Measurements from ENCODE around the gene SH3GLB2.
"Not testable (repeated sequence)": the region's sequence is repeated elsewhere in the genome, so short reads cannot be mapped to it uniquely, and the experiment has no call there.

Gene SH3GLB2

DNA sequence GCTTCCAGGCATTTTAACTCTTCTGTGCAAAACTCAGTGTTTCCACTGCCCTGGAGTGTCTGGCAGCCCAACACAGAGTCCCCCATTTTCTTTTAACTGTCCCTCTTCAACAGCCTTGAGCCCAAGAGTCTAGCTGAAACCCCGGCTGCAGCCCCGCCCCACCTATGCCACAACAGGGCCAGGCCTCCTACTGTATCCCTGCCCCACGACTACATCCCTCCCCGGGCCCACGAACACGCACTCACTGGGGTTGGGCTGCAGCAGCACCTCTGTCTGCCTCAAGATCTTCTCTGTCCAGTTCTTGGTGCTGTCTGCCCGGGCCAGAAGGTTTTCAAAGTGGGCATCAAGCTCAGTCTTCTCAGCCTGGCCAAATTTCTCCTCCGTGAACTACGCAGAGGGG lies 6.1 kb downstream of the SH3GLB2 start:
- no peak for DNase-seq (ENCODE audit: low read depth in 2 of 2, low spot score in 1 of 2)

- DNase-seq (ENCODE audit: low read depth in 2 of 2, low spot score in 1 of 2) = no peak
Observed at GRCh38 chr9:129021091-129021490, 7.0 kb downstream of the SH3GLB2 start.

- no peak for DNase-seq (ENCODE audit: low read depth in 2 of 2, low spot score in 1 of 2)
Observed at GRCh38 chr9:129014608-129015007, 13.5 kb downstream of the SH3GLB2 start.

- no peak for DNase-seq (ENCODE audit: low read depth in 2 of 2, low spot score in 1 of 2)
Observed at GRCh38 chr9:129014124-129014523, 14.0 kb downstream of the SH3GLB2 start.

DNA sequence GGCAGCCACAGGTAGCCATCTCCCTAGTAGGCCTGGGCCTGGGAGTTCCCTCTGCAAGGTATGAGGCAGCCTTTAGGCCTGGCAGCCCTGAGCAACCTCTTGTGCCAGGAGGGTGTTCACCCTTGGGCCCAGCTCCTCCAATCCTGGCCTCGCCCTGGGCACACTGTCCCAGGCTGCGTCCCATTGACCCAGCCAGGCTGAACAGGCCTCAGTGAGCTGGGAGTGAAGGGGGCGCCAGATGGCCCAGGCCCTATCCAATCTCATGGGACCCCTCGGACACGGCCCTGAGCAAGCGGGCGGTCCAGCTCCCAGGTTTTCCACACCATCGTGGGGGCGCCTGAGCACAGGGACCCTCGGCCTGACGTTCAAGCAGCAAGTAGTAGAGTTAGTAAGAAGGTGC lies 14.5 kb downstream of the SH3GLB2 start:
- DNase-seq (ENCODE audit: low read depth in 2 of 2, low spot score in 1 of 2) = no peak

- no peak for DNase-seq (ENCODE audit: low read depth in 2 of 2, low spot score in 1 of 2)
Observed at GRCh38 chr9:129012893-129013448, 15.2 kb downstream of the SH3GLB2 start.

- no peak for DNase-seq (ENCODE audit: low read depth in 2 of 2, low spot score in 1 of 2)
Observed at GRCh38 chr9:129012343-129012742, 15.8 kb downstream of the SH3GLB2 start.

DNA sequence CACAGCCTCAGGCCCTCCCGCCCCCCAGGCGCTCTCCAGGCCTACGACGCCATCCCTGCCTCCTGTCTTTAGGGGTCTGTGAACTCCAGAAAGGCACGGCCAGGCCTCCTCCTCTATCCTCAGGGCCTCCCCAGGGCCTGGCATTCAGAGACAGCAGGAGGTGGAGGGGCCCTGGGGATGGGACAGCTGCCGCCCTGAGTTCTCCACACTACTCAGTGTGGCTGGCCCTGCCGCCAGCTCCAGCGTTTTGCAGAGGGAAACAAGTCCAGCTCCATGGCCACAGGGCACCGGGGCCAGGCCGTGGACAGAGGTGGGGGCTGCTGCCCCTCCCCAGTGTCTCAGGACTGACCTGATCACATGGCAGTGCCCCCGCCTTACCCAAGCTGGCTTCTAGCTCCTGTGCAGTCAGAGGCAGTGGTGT lies 16.4 kb downstream of the SH3GLB2 start:
- no peak for DNase-seq (ENCODE audit: low read depth in 2 of 2, low spot score in 1 of 2)

DNA sequence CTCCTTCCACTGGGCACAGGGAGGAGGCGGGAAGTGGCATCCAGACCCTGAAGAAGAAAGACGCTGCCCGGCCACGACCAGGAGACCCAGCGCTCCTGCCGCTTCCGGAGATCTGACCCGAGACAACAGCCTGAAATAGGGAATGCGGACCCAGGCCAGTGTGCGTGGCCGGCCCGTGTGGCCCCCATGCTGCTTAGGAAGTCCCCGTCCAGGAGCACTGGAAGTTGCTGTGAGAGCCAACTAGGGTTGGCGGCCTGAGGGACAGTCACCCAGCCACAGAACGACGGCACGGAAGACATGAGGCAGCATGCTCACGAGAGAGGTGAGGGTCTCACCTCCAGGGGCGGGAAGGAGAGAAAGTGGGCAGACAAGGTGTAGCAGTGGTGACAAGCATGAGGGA lies 17.0 kb downstream of the SH3GLB2 start:
- DNase-seq (ENCODE audit: low read depth in 2 of 2, low spot score in 1 of 2) = no peak

GRCh38 chr9:129010267-129010975 lies 17.7 kb downstream of the SH3GLB2 start:
- no peak for DNase-seq (ENCODE audit: low read depth in 2 of 2, low spot score in 1 of 2)

DNA sequence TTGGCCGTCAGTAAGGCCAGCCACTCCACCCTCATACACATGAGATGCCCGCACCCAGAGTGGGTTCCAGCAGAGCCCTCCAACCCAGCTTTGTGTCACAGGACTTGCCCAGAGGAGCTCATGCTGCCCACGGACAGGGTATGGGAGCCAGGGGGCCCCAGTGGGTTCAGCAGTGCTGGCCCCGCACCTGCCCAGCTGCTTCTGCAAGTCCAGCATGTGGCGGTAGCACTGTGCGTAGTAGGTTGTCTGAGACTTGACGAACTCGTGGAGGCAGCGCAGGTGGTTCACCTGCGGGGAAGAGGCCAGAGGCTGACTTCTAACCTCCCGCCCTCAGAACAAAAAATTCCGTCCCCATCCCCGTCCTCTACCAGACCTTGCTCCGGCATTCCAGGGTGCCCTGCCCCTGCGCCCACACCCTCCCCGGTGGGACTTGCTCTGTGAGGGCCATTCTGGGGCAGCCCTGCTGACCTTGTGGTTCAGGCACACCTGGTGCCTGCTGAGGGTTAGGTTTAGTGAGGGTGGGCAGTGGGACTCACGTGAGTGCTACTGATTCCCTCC lies 18.5 kb downstream of the SH3GLB2 start:
- DNase-seq (ENCODE audit: low read depth in 2 of 2, low spot score in 1 of 2) = no peak

- DNase-seq (ENCODE audit: low read depth in 2 of 2, low spot score in 1 of 2) = no peak
Observed at GRCh38 chr9:129008986-129009583, 19.0 kb downstream of the SH3GLB2 start.

- DNase-seq (ENCODE audit: low read depth in 2 of 2, low spot score in 1 of 2) = no peak
Observed at GRCh38 chr9:129008469-129008965, 19.6 kb downstream of the SH3GLB2 start.

GRCh38 chr9:129007766-129008468 lies 20.2 kb downstream of the SH3GLB2 start:
- DNase-seq (ENCODE audit: low read depth in 2 of 2, low spot score in 1 of 2) = no peak

GRCh38 chr9:129007035-129007765 lies 20.9 kb downstream of the SH3GLB2 start:
- no peak for DNase-seq (ENCODE audit: low read depth in 2 of 2, low spot score in 1 of 2)

DNA sequence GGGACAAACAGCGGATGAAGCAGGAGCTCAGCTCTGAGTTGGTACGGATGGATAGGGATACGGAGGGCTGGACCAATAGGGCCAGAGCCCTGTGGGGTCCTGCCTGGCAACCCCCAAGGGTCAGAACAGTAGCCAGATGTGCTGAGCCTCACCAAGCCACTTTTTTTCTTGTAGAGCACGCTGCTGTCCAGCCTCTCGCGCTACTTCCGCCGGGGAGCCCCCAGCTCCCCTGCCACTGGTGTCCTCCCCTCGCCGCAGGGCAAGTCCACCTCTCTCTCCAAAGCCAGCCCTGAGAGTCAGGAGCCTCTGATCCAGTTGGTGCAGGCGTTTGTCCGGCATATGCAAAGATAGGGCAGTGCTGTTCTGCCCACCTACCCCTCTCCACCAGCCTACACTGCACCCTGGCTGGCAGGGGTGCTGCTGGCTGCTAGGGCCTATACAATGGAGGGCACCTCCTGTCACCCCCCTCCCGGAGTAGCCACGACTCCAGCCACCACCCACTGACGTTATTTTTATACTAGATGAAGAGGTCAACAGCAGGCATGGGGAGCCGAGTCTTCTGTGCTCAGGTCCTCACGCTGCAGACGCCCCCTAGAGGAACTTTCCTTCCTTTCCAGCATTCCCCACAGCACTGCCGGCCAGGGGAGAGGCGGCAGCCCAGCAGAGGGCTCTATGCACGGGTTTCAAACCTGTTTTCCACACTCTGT lies 21.6 kb downstream of the SH3GLB2 start:
- no peak for DNase-seq (ENCODE audit: low read depth in 2 of 2, low spot score in 1 of 2)

DNA sequence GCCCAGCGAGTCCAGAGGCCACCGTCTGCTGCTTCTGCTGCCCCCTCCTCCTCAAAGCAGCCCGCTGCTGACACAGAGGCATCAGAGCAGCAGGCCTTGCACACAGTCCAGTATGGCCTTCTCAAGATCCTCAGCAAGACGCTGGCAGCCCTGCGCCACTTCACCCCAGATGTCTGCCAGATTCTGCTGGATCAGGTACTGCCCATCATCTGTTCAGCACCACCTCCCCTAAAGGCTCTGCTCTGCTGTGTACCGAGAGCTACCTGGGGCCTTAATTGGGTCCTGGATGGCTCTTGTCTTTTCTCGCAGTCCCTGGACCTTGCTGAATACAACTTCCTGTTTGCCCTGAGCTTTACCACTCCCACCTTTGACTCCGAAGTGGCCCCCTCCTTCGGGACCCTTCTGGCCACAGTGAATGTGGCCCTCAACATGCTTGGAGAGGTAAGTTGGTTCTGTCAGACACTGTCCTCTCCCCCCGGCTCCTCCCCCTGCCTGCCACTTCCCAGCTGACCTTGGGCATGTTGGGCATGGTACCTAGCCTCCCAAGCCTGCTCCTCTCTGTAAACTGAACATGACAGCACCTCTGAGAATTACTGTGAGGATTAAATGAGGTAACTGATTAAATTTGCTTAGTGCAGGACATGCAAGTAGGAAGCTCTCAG lies 22.7 kb downstream of the SH3GLB2 start:
- no peak for DNase-seq (ENCODE audit: low read depth in 2 of 2, low spot score in 1 of 2)

GRCh38 chr9:129004173-129004572 lies 24.0 kb downstream of the SH3GLB2 start:
- DNase-seq (ENCODE audit: low read depth in 2 of 2, low spot score in 1 of 2) = not testable (repeated sequence)

DNA sequence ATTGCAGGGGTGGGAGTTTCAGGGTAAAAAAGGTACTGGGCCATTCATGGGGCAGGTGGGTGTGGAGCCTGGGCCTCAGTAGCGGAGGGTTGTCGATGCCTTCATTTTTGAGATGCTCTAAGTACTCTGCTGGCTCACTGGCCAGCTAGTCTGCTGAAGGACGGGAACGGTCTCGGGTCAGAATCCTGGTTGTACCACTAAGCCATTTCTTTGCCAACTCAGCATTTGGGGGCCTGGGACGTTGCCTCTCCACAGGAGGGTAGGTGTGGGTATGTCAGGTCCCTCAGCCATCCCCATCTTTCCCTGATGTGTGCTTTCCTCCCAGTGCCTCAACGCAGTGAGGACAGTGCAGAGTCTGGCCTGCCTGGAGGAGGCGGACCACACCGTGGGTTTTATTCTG lies 25.1 kb downstream of the SH3GLB2 start:
- no peak for DNase-seq (ENCODE audit: low read depth in 2 of 2, low spot score in 1 of 2)
